ENCODE measurements around the gene TAS1R1. TPM values are rescaled to one million over a fixed set of nuclear protein-coding genes. Genes with fewer than 3 reads are reported as not detected.

TAS1R1 gene
- total RNA-seq, 1 donor from 2014 or later = not detected

DNA sequence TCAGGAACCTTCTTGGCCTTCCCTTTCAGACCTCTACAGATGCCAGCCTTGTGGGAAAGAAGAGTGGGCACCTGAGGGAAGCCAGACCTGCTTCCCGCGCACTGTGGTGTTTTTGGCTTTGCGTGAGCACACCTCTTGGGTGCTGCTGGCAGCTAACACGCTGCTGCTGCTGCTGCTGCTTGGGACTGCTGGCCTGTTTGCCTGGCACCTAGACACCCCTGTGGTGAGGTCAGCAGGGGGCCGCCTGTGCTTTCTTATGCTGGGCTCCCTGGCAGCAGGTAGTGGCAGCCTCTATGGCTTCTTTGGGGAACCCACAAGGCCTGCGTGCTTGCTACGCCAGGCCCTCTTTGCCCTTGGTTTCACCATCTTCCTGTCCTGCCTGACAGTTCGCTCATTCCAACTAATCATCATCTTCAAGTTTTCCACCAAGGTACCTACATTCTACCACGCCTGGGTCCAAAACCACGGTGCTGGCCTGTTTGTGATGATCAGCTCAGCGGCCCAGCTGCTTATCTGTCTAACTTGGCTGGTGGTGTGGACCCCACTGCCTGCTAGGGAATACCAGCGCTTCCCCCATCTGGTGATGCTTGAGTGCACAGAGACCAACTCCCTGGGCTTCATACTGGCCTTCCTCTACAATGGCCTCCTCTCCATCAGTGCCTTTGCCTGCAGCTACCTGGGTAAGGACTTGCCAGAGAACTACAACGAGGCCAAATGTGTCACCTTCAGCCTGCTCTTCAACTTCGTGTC is 23.7 kb downstream of the TAS1R1 start:
- ATAC-seq (ENCODE audit: low read depth) (no peak), DNase-seq (no peak)
- TF ChIP-seq, protein P1, sequence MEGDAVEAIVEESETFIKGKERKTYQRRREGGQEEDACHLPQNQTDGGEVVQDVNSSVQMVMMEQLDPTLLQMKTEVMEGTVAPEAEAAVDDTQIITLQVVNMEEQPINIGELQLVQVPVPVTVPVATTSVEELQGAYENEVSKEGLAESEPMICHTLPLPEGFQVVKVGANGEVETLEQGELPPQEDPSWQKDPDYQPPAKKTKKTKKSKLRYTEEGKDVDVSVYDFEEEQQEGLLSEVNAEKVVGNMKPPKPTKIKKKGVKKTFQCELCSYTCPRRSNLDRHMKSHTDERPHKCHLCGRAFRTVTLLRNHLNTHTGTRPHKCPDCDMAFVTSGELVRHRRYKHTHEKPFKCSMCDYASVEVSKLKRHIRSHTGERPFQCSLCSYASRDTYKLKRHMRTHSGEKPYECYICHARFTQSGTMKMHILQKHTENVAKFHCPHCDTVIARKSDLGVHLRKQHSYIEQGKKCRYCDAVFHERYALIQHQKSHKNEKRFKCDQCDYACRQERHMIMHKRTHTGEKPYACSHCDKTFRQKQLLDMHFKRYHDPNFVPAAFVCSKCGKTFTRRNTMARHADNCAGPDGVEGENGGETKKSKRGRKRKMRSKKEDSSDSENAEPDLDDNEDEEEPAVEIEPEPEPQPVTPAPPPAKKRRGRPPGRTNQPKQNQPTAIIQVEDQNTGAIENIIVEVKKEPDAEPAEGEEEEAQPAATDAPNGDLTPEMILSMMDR (IDR thresholded peaks at IDR 0.05) = no peak
- POLR2A ChIA-PET = interaction anchor here (1.3 to 2.9 kb wide), 4 partner anchors 24 to 205 kb away, joined by 3 to 16 read pairs (median 11); partner anchors contain the start of gene NOL9
- peak overlapping the region; percentile 95 for H3K4me3 Mint-ChIP-seq
- no peaks in the 10 kb centered on the region for H3K27me3 Mint-ChIP-seq
- H3K27ac Mint-ChIP-seq = peak overlapping the region; percentile 94
- H3K9me3 Mint-ChIP-seq = no peaks in the 10 kb centered on the region
- CTCF ChIA-PET = no interaction called here
- peaks cover 8% of the 10 kb centered on the region for H3K36me3 Mint-ChIP-seq (ENCODE audit: low read depth)
- intact Hi-C loops (cut with micrococcal nuclease) = loop anchor here (1.0 kb wide), 3 partner anchors 24 to 35 kb away; partner anchors contain the start of genes NOL9 and PHF13
- H3K4me1 Mint-ChIP-seq = peaks cover 35% of the 10 kb centered on the region

DNA sequence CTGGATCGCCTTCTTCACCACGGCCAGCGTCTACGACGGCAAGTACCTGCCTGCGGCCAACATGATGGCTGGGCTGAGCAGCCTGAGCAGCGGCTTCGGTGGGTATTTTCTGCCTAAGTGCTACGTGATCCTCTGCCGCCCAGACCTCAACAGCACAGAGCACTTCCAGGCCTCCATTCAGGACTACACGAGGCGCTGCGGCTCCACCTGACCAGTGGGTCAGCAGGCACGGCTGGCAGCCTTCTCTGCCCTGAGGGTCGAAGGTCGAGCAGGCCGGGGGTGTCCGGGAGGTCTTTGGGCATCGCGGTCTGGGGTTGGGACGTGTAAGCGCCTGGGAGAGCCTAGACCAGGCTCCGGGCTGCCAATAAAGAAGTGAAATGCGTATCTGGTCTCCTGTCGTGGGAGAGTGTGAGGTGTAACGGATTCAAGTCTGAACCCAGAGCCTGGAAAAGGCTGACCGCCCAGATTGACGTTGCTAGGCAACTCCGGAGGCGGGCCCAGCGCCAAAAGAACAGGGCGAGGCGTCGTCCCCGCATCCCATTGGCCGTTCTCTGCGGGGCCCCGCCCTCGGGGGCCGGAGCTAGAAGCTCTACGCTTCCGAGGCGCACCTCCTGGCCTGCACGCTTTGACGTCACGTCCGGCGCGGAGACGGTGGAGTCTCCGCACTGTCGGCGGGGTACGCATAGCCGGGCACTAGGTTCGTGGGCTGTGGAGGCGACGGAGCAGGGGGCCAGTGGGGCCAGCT is 24.4 kb downstream of the TAS1R1 start, which contains the start of gene ZBTB48:
Gene ZBTB48, plus strand, starts transcription at position 621 of the 745 bp plus-strand sequence. CDS start 616 bp downstream, outside the sequence.
- Mint-ChIP-seq H3K36me3 (ENCODE audit: low read depth) (peaks cover 11% of the 10 kb centered on the region), H3K27me3 (no peaks in the 10 kb centered on the region), H3K4me3 (peak within 1 kb of the TSS; percentile 95), H3K27ac (peak within 1 kb of the TSS; percentile 94), H3K4me1 (peaks cover 37% of the 10 kb centered on the region), H3K9me3 (no peaks in the 10 kb centered on the region)
- intact Hi-C loops (cut with micrococcal nuclease) = loop anchor here (1.0 kb wide), 4 partner anchors 24 to 46 kb away; partner anchors contain the start of genes NOL9 and PHF13
- DNase-seq (peak; percentile 95), ATAC-seq (ENCODE audit: low read depth) (peak; percentile 97)
- POLR2A ChIA-PET = interaction anchor here (0.6 to 4.3 kb wide), 14 partner anchors 11 to 206 kb away, joined by 3 to 94 read pairs (median 7); partner anchors contain the start of genes ACOT7, CAMTA1, KLHL21 and NOL9
- CTCF ChIA-PET = interaction anchor here (1.3 to 2.6 kb wide), 2 partner anchors 25 to 55 kb away, joined by 4 to 15 read pairs; partner anchors contain the start of genes NOL9 and TAS1R1
- TF ChIP-seq, protein P1 (IDR thresholded peaks at IDR 0.05) = no peak

DNA sequence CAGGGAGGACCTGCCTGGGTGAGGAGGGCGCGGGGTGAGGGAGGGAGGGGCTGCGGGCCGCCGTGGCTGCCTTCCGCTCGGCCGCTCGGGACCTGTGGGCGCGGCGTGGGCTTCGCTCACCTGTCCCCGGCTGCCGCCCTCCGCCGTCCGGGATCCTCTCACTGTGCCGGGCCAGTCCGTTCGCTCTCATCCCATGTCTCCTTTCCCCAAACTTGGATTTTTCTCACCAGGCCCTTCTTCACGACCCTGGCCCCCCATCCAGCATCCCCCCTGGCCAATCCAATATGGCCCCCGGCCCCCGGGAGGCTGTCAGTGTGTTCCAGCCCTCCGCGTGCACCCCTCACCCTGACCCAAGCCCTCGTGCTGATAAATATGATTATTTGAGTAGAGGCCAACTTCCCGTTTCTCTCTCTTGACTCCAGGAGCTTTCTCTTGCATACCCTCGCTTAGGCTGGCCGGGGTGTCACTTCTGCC is 25.0 kb downstream of the TAS1R1 start:
- ATAC-seq (ENCODE audit: low read depth) = peak; percentile 41
- POLR2A ChIA-PET = interaction anchor here (0.6 to 4.3 kb wide), 16 partner anchors 11 to 1188 kb away, joined by 3 to 94 read pairs (median 10); partner anchors contain the start of genes ACOT7, CAMTA1, KLHL21 and NOL9
- peak overlapping the region; percentile 94 for H3K27ac Mint-ChIP-seq
- no peaks in the 10 kb centered on the region for H3K27me3 Mint-ChIP-seq
- H3K4me3 Mint-ChIP-seq = peak overlapping the region; percentile 95
- no peak for DNase-seq
- CTCF ChIA-PET = interaction anchor here (1.2 to 2.6 kb wide), 3 partner anchors 22 to 55 kb away, joined by 3 to 15 read pairs (median 4); partner anchors contain the start of genes NOL9 and TAS1R1
- no peaks in the 10 kb centered on the region for H3K9me3 Mint-ChIP-seq
- TF ChIP-seq, protein P1 (IDR thresholded peaks at IDR 0.05) = no peak
- intact Hi-C loops (cut with micrococcal nuclease) = loop anchor here (1.0 kb wide), 1 partner anchor 45 kb away; no protein-coding TSS in a partner anchor
- H3K4me1 Mint-ChIP-seq = peaks cover 41% of the 10 kb centered on the region
- H3K36me3 Mint-ChIP-seq (ENCODE audit: low read depth) = peaks cover 14% of the 10 kb centered on the region

GRCh38 chr1:6580593-6581409 is 25.7 kb downstream of the TAS1R1 start:
- no peaks in the 10 kb centered on the region for H3K9me3 Mint-ChIP-seq
- TF ChIP-seq, protein P1 (IDR thresholded peaks at IDR 0.05) = no peak
- peak overlapping the region; percentile 94 for H3K27ac Mint-ChIP-seq
- intact Hi-C loops (cut with micrococcal nuclease) = loop anchor here (1.0 kb wide), 1 partner anchor 44 kb away; no protein-coding TSS in a partner anchor
- H3K4me1 Mint-ChIP-seq = peaks cover 41% of the 10 kb centered on the region
- no peaks in the 10 kb centered on the region for H3K27me3 Mint-ChIP-seq
- DNase-seq (peak; percentile 18), ATAC-seq (ENCODE audit: low read depth) (no peak)
- CTCF ChIA-PET = interaction anchor here (0.7 to 2.6 kb wide), 5 partner anchors 19 to 92 kb away, joined by 3 to 15 read pairs (median 4); partner anchors contain the start of genes NOL9 and TAS1R1
- peak overlapping the region; percentile 95 for H3K4me3 Mint-ChIP-seq
- peaks cover 14% of the 10 kb centered on the region for H3K36me3 Mint-ChIP-seq (ENCODE audit: low read depth)
- POLR2A ChIA-PET = interaction anchor here (0.5 to 4.3 kb wide), 12 partner anchors 10 to 1195 kb away, joined by 3 to 94 read pairs (median 12); partner anchors contain the start of genes ACOT7, KLHL21, NOL9 and TAS1R1
